GM18519 (cell line): ENCODE data around the gene RLN3.

Experiments used
- ATAC-seq: cut with Tn5 transposase; IDR thresholded peaks from one replicate; pipeline ENCODE4 v1.9.1; 2021; ENCODE audit warnings: mild to moderate bottlenecking, moderate library complexity; ENCODE audit not compliant: unreplicated experiment, low FRiP score

Gene RLN3, protein sequence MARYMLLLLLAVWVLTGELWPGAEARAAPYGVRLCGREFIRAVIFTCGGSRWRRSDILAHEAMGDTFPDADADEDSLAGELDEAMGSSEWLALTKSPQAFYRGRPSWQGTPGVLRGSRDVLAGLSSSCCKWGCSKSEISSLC

DNA sequence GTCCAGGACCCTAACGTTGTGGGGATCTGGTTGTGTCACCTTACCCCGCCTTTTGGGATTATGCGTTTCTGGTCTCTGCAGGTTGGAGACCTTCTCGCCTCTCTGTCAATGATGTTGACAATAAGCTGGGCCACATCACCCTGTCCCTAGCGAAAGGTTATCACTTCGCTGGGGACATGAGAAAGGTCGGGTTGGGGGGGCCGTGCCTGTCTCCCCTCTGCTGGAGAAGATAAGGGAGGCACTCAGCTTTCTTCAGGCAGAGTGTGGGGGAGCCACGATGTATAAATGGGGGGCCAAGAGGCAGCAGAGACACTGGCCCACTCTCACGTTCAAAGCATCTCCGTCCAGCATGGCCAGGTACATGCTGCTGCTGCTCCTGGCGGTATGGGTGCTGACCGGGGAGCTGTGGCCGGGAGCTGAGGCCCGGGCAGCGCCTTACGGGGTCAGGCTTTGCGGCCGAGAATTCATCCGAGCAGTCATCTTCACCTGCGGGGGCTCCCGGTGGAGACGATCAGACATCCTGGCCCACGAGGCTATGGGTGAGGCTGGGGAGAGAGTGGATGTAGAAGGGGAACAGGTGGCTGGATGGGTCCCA is at the start of gene RLN3:
Gene RLN3 (plus strand): TSS at position 293 of the 595 bp plus-strand sequence. CDS start 57 bp downstream, at position 350.
- no peak for ATAC-seq

DNA sequence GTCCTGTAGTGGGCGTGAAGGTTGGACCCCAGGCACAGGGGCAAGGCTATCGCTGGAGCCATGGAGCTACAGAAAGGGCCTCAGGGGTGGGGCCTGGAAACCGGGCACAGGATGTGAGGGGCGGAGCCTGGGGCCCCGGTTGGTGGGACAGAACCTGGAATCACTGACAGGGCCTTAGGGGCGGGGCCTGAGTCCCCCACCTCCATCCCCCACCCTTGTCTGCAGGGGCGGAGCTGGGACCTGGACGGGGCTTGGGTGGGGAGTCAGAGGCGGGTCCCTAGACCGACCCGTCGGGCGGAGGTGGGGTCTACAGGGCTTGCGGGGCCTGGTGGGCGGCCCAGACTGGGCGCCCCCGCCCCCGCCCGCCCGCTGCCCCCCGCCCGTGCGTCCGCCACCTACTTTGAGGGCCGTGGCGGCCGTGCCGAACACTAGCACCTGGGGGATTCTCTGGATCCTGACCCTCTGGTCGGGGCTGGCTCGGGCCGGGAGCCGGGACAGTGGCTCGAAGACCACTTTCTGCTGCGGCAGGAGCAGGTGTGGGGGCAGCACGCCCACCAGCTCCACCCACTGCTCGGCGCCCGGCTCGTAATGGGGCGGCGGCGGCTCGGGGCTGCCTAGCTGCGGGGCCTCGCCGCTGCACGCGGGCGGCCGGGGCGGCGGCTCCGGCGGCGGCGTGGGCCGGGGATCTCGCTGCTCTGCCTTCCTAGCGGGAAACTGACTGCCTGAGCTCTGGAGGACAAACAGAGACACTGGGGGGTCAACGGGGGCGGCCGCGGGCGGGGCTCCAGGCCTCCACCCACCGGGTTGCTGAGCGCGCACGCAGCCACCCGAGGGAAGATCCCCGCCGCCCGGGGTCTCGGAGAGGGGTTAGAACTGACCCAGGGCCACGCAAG is 49.4 kb upstream of the RLN3 start:
- no peak for ATAC-seq

DNA sequence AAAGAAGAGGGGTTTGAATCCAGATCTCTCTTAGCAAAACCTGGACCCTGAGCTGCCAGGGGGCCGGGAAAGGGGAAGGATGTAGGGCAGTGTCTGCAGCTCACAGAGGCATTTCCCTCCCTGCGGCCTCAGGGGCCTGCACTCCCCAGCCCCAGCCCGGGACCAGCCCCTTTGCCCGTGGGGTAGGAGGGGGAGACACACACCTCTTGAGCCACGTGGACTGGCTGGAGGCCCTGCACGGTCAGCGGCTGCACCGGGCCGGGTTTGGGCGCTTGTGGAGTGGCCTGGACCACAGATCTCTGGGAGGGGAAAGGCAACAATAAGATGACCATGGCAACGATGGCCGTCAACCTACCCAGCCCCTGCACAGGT is 48.7 kb upstream of the RLN3 start:
- no peak for ATAC-seq

DNA sequence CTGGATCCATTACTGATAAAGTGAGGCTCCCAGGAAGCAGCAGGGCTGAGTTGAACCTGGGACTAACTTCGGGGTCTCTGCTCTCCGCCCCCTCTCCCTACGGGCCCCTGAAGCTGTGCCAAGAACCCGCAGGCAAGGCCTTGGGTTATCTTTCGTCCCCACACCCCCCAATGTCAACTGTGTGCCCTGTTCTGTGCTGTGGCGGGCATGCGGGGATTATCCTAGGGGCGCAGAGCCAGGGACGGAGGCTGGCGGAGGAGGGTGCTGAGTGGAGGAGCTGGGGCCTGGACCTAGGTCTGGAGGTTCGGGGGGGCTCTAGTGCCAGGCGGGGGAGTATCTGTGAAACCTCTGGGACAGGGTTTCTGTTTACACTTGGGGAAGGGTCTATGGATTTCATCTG is 48.3 kb upstream of the RLN3 start:
- ATAC-seq = no peak

DNA sequence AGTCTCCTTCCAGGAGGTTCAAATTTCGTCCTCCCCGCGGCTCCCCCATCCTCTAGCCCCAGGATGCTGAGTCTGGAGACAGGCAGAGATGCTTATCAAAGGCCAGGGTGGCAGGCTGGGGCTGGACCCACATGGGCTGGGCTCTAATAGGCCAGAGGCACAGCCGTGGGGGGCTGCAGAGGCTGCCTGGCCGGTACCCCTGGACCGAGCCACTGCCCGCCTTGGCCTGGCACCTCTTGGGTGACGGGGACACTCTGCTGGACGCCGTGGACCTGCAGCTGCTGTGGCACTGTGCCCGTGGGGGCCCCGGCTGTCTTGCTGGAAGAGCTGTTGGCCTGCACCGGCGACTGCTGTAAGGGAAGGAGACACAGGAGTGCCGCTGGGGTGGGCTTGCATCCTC is 47.6 kb upstream of the RLN3 start:
- ATAC-seq = no peak

DNA sequence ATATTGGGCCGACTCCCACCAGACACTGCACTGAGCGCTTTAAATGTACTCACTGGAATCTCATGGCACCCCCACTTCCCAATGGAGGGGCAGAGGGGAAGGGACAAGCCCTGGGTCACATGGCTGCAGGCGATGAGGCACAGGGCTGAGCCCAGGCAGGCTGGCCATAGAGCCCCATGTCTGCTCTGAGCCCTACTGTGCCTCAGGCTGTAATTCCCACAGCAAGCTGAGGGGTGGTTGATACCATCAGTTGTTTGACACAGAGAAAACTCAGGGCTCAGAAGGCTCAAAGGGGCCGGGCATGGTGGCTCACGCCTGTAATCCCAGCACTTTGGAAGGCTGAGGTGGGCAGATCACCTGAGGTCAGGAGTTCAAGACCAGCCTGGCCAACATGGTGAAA is 46.9 kb upstream of the RLN3 start:
- ATAC-seq = no peak

DNA sequence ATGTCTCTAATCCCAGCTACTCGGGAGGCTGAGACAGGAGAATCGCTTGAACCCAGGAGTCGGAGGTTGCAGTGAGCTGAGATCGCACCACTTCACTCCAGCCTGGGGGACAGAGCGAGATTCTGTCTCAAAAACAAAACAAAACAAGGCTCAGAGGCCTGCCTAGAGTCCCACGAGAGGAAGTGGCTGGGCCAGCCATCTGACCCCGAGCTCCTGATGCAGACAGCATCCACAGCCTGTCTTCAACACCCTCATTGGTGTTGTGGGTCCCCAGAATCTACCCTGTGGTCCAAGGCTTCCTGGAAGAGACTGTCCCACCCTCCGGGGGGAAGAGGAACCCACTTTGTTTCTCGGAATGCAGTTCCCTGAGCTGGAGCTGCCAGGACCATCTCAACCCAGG is 46.5 kb upstream of the RLN3 start:
- no peak for ATAC-seq

DNA sequence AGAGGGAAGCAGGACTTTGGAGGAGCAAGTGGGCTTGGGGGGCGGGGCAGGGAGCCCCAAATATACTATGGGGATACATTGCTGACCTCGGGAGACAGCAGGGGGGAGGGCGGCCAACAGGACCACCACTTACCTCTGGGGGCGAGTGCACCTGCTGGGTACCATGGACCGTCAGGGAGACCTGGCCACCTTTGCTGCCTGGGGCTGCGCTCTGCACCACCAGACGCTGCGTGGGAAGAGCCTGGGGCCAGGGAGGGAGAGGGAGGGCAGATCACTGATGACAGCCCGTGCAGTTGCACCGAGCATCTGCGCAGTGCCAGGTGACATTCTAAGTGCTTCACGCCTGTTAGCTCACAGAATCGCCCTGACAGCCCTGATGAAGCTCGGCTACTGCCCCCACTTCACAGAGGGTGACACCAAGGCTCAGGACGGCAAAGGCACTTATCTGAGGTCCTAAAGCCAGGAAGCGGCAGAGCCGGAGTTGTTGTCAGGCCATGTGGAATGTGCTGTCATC is 45.9 kb upstream of the RLN3 start:
- no peak for ATAC-seq

DNA sequence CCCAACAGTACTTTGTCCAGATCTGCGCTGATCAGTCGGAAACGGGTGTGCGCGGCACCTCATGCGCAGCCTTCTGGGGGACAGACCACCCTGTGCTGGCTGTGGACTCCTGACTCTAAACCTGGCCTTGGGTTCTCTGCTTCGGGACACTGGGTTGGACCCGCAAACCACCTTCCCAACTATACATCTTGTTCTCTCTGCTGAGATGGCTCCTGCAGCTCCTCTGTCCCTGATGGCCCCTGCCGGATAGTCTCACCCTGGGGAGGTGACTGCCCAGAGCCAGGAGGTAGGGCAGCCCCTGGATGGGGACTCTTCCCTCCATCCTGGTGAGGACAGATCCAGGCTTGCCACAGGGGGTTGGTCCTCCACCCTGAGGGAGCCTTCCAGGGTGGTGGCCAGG is 45.2 kb upstream of the RLN3 start:
- ATAC-seq = no peak

DNA sequence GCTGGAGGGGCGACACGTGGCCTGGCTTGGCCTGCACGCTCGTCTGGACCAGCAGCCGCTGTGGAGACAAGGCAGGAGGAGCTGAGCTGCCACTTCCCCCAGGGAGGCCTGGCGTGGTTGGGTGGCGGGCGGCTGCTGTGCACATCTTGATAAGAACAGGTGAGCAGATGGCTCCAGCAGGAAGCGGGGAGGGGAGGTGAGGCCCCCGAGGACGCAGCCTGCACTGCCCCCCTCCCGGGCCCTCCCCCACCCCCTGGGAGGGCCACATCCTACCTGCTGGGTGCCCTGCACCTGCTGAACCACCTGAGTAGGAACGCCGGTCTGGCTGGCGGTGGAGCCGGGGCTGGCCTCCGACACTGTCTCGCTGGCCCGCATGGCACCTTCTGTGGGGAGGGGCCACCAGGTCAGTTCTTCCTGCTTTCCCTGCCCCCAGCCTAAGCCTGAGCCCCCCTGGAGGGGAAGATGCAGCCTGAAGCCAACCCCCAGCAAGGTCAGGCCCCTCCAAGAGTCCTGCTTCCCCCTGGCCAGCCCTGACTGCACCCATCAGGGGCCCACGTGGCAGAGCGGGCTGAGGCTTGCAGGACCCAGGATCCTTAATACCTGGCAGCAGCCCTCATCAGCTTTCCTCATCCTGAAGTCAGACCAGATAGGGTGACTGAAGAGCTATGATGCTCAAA is 44.6 kb upstream of the RLN3 start:
- ATAC-seq = no peak

DNA sequence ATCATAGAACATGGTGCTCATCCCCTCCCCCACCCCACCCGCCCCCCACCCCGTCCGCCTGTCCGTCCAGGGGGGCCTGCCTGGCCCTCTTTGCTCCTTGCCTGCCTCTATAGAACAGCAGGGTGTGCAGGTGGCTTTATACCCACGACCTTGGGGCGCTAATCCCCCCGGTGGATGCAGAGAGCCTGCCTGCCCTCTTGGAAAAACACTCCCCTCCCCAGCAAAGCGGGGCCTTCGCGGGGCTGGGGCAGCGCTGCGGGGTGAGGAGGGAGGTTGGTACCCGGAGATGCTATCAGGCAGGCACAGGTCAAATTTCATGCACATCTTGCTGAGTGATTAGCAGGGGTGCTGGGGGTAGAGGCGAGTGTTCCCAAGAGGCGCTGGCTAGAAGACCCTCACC is 43.8 kb upstream of the RLN3 start:
- ATAC-seq = no peak

DNA sequence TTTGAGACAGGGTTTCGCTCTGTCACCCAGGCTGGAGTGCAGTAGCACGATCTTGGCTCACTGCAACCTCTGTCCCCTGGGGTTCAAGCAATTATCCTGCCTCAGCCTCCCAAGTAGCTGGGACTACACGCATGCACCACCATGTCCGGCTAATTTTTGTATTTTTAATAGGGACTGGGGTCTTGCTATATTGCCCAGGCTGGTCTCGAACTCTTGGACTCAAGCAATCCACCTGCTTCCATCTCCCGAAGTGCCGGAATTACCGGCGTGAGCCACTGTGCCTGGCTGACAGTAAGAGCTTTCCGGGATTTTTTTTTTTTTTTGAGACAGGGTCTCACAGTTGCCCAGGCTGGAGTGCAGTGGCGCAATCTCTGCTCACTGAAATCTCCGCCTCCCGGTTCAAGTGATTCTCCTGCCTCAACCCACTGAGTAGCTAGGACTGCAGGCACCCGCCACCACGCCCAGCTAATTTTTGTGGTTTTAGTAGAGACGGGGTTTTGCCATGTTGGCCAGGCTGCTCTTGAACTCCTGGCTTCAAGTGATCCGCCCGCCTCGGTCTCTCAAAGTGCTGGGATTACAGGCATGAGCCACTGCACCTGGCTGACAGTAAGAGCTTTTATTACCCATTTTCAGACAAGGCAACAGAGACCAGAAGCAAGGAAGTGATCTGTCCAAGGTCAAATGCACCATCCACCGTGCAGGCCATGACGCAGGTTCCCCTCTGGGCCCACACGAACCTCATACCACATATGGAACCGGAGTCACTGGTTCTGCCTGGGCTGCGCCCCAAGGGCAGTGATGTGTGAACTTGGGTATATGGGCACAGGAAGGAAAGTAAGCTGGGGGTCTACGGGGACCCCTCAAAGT is 42.8 kb upstream of the RLN3 start:
- no peak for ATAC-seq

DNA sequence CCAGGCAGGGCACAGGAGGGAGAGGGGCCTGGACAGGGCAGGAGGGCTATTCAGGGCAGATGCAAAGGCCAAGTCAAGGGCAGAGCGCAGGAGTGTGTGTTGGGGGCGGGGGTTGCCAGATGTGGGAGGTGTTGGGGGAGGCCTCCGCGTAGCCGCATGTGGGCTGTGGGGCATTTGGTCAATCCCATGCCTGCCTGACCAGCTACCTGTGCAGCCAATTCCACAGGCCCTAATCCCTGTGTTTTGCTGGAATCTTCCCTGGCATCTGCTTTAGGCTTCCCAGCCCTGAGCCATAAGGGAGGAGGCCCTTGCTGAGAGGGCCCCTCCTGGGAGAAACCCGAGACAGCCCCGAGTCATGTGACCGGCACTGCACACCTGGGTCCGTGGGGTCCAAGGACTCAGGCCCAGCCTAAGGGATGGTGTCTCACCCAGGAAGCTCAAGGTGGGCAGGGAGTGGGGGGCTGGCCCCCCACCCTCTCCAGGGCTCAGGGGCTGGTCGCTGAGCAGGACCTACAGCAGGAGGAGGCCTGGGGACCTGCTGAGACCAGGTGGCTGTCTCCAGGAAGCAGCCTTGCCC is 42.1 kb upstream of the RLN3 start:
- ATAC-seq = peak; percentile 6

DNA sequence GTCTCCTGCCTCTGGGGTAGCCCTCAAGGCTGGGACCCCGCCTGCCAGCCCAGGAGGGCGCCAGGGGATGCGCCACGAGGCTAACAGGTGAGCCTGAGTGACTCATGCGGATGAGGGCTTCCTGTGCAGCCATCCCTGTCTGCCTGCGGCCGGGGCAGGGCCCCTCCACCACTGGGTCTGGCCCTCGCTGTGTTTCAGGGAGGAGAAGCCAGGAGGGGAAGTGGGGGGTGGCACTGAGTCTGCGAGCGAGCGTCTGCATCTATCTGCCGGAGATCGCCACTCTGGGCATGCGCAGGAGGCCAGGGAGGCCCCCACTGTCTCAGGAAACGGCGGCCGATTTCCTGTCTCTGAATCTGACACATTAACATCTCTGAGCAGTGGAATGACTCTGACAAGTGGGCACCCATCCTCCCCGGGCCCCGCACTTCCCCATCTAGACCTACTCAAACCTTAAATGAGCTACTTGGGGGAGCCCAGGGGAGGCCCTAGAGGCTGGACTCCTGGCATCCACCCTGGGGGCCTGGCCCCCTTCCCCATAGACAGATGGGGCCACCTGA is 41.5 kb upstream of the RLN3 start:
- peak; percentile 48 for ATAC-seq

DNA sequence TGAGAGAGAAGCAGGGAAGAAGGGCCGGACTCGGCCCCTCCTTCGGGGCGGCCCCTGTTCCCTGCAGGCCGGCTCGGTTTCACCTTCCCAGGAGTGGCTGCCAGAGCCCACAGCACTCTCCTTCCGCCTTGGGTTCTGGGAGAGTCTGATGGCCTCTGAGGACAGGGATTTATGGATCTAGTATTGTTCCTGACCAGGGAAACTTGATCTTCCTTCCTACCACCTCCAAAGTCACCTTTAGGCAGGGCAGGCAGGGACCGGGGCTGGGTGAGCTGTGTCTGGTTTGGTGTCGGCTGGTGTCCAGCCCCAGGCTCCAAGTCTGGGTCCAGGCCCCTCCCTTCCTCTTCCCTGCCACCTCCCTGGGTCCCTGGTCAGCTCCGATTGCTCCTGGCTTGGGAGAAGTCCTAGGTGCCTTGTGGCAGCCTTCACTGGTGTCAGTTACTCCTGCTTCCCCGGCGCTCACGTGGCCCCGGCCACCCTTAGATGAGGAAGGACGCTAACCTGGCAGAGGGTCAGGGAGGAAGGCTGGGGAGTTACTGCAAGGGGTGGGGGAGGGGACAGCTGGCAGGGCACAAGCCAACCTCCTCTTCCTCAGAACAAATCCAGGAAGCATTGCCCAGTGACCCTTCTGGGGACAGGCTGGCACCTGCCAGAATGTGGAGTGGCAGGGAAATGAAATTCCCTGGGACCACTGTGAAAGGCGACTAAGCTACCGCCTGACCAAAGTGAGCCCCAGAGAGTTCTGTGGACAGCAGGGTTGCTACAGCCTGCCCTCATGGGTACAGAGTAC is 40.7 kb upstream of the RLN3 start:
- ATAC-seq = no peak

DNA sequence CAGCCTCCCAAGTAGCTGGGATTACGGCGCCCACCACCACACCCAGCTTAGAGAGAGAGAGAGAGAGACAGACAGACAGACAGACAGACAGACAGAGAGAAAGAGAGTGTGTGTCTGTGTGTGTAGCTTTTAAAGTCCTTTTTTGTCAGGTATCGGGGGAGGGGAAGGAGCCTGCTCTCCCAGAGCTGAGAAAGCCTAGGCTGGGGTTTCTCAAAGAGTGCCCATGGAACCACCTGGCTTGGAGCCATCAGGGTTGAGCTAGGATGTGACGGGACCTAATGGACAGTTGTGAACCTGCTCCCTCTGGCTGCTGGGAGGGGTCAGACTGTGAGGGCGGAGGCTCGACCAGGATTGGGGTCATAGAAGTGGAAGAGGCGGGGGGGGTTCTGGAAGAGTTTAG is 38.5 kb upstream of the RLN3 start:
- no peak for ATAC-seq

DNA sequence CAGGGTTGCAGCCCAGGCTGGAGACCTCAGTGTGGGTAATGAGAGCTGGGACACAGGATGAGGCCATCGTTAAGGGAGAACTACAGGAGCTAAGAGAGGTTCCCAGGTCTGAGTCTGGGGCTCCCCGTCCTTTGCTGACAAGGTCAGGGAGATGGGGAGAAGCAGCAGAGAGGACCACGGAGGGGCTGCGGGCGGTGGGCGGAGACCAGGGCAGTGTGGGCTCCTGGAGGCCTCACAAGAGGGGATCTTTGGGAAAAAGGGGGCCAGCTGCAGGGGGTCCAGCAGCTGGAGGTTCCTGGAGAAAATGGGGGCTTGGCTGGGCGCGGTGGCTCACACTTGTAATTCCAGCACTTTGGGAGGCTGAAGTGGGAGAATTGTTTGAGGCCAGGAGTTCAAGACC is 37.9 kb upstream of the RLN3 start:
- ATAC-seq = no peak

DNA sequence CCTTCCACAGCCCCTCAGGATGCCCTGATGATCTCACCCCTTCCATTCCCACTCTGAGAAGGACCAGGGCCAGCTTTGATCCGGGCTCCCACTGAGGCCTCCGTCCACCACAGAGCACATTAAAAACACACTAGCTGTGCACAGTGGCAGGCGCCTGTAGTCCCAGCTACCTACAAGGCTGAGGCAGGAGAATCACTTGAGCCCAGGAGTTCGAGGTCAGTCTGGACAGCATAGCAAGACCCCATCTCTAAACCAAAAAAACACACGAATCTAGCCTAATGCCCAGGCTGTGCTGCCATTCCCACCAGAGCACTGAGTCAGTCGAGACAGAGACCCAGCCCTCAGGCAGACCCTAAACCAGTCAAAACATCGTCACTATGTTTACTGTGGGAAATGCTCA is 35.9 kb upstream of the RLN3 start:
- no peak for ATAC-seq
